ENCODE data around the gene A1BG. TPM values are rescaled to one million over a fixed set of nuclear protein-coding genes. Genes with fewer than 3 reads are reported as not detected.
"Not testable (repeated sequence)": the region's sequence is repeated elsewhere in the genome, so short reads cannot be mapped to it uniquely, and the experiment has no call there.

Gene A1BG
- total RNA-seq, 1 donor from 2014 or later = 10.7 TPM

DNA sequence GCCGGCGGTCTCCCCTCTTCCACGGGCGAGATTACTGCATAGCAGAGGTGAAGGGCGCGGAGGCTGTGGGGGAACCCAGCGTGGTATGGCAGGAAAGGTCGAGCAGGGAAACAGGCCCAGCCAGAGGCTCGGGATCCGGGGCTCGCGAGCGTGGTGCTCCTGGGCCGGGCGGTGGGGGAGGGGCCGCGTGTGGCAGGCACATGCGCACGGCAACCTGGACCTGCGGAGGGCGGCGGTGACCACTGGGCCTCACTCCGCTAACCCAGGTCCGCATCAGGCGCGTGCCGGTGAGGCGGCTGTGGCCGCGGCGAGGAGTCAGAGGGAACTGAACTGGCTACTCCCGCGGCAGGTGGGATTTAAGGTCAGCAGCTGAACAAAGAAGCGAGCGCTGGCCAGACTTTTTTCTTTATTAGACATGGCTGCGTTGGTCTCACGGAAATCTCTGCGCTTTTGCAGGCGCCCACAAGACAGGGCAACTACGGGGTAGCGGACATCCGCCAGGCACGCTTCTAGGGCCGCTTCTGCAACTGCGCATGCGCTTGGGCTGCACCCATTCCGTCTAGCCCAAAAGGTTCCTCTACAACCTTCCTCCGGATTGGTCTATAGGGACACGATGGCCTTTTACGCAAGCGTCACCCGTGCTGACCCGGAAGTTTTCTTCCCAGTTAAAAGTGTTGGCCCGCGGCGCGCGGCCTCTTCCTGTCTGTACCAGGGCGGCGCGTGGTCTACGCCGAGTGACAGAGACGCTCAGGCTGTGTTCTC, 33.5 kb upstream of the A1BG start, which contains the start of gene RPS5:
TSS of gene RPS5 (plus strand) at position 694 of the 762 bp plus-strand sequence. CDS start 869 bp downstream, outside the sequence.
- DNase-seq (ENCODE audit: low spot score) = peak; percentile 98

DNA sequence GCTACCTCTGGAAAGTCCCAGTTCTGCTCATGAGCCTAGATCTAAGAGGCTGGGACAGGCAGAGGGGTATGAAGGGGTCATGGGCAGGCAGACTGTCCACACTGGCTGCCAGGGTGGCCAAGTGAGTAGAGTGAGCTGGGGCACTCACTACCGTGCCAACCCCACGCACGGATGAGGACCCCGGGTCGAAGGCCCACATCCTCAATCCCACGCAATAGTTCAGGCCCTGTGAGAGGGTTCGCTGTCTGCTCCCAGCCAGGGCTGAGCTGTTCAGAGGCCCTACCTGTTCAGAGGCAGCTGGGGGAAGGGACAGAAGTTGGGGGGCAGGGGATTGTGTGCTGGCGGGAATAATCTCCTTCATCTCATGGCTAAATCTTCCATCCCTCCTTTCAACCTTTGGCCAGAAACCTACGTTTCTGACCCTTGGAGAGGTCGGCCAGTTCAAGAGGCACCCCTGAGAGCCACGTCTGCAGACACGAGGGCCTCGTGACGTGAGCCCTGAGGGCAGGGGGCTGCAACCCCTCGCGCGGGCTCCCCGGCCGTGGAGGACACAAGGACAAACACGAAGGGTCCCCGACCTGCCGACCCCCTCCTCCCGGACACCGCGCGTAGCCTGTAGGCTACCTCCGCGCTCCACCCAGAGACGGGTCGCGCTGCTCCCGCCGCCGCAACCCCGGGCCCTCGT, 32.7 kb upstream of the A1BG start:
- no peak for DNase-seq (ENCODE audit: low spot score)

DNA sequence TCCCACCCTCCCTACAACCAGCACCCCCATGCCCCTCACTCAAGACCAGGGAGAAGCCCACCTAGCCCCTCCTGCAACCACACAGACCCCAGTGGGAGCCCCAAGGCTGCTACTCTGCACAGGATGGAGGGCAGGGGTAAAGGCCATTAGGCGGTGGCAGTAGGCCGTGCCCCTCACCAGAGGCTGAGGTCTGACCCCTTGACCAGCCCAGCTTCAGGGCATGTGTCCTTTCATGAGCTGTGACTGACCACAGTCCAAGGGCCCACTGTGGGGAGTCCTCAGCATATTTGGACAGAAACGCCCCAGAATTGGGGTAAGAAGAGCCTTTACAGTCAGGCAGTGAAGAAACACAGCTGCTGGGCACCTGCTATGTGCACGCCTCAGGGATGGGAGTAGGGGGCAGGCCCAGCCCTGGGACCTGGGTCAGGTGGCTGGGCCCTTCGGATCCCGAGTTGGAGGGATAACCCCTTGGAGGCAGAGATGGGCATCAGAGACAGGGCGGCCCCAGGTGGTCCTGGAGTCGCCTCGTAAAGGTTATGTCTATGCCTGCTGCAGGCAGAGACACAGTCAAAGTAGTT, 32.1 kb upstream of the A1BG start:
- DNase-seq (ENCODE audit: low spot score) = no peak

DNA sequence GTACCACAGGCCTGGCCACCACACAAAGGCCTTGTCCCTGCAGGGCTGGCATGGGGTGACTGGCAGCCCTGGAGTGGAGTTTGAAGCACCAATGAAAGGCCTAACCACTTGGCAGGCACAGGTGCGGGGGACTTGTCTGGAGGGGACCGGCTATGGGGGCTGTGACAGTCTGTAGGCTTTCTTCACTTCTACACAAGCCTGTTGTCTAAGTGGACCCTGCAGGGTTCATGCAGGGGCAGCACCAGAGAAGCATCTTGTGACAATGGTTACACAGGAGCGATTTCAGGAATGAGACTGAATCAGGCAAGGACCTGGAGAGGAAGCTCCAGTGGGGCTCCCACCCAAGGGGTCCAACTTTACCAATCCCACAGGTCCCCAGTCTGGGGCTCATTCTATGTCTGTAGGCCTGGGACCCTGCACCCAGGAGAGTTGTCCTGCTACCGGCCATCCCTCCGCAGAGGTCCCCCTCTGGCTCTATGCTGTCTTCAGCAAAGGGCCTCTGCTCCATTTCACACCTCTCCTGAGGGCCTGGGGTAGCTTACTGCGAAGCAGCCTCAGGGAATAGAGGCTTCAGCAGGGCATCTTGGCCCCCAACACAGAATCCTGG, 29.8 kb upstream of the A1BG start:
- DNase-seq (ENCODE audit: low spot score) = no peak

DNA sequence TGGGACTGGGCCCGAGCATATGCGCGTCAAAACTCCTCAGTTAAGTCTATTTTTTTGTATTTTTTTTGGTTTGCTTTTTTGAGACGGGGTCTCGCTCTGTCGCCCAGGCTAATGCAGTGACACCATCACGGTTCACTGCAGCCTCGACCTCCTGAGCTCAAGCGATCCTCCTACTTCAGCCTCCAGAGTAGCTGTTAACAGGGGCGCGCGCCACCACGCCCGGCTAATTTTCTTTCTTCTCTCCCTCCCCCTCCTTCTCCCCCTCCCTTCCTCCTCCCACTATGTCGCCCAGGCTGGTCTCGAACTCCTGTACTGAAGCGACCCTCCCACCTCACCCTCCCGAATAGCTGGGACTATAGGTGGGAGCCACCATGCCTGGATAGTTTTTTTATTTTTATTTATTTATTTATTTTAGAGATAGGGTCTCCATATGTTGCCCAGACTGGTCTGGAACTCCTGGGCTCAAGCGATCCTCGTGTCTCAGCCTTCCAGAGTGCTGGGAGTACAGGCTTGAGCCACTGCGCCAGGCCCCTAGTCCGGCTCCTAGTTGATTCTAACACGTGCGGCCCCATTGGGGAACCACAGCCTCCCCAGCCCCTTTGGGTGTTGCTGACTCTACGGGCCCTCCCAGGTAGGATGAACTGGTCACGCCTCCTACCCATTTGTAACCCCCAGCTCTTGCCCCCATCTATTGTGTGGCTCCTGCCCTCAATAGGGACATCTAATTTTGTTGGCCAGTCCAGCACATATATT, 28.3 kb upstream of the A1BG start:
- DNase-seq (ENCODE audit: low spot score) = no peak

DNA sequence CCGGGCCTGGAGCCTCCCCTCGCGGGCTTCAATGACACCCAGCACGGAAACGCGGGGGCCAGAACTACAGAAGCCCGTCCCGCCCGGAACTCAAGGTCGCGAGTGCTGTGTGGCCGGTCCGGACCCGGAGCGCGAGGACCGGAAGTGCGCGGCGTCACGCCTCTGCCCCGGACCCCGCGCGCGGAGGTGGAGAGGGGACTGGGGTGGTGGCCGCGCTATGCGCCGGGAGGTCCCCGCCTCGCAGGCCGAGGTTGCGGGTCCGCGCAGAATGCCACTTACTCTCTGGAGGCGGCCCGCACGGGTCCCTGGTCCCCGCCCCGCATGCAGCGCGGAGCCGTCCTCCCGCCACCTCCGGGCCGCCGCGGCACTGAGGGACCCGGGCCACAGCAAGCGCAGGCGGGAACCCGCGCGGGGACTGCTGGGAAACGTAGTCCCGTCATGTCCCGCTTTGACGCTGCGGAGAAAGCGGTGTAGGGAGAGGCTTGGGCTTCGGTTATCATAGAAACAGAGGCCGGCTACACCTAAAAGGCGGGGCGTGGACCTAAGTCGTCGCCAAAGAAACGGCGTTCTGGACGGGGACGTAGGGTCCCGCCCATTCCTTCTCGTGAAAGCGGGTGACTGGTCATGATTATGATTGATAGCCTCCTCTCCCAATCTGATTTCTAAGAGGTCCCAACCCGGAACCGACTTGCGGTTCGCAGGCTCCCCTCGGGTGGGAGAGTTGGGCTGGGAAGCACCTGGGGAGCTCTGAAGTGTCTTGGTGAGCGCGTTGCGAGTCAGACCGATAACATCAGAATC, 27.6 kb upstream of the A1BG start, which contains the start of gene ZNF837:
TSS of gene ZNF837 (minus strand) at position 369 of the 798 bp plus-strand sequence. CDS start 11,698 bp downstream, outside the sequence.
- DNase-seq (ENCODE audit: low spot score) = peak; percentile 99

DNA sequence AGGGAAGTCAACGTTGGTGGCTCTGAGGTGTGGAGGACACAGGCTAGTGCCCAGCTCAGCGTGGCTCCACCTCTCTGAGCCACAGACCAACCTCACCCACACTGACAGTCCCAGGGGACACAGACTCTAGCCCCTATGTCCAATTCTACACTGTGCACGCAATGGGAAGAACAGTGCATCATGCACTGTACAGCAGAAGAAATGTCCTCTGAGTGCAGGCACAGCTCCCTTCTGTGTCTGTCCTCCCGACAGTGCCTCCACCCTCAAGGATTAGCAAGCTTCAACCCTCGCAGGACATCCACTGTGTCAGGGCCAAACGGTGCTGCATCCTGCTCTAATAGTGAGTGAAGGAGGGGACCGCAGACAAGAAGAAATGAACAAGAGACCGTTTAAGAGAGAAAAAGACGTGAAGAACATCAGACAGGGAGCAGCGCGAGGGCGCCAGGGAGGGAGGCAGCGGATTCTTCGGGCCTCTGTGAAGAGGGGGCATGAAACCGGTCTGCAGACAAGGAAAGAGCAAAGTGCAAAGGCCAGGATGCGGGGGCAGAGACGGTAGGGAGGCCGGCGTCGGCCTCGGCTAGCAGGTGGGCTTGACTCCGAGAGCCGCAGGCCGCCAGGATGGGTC, 26.9 kb upstream of the A1BG start:
- peak; percentile 54 for DNase-seq (ENCODE audit: low spot score)

DNA sequence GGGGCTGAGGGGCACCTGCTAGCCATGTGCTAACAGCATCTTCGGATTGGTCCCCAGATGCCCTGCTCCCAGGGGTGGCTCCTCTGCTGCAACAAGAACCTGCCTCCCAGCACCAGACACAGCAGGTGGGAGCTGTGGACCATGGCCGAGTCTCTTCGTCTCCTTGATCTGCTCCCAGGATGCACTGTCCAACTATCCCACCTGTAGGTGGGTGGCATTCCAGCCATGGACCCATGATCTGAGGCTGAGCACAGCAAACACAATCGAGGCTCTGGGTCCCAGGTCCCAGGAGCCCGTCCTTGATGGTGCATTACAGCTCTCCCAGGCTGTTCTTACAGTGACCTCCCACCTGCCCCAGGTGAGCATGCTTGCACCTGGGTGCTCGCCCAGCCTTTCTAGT, 26.0 kb upstream of the A1BG start:
- DNase-seq (ENCODE audit: low spot score) = peak; percentile 42

DNA sequence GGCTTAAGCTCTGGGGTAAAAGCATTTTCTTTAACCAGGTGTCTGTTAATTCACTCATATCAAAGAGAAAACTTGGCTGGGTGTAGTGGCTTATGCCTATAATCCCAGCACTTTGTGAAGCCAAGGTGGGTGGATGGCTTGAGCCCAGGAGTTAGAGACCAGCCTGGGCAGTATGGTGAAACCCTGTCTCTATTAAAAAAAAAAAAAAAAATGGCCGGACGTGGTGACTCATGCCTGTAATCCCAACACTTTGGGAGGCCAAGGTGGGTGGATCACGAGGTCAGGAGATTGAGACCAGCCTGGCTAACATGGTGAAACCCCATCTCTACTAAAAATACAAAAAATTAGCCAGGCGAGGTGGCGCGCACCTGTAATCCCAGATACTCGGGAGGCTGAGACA, 23.4 kb upstream of the A1BG start:
- DNase-seq (ENCODE audit: low spot score) = not testable (repeated sequence)

DNA sequence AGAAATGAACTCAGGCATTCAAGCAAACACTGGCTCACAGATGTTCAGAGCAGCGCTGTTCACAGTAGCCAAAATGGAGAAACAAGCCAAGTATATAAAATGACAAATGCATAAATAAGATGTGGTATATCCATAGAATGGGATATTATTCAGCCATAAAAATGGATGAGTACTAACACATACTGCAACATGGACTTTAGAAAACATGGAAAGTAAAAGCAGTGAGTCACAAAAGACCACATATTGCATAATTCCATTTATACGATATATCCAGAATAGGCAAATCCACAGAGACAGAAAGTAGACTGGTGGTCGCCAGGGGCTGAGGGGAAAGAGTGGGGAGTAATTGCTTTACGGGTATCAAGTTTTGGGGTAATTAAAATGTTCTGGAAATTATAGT, 20.9 kb upstream of the A1BG start:
- no peak for DNase-seq (ENCODE audit: low spot score)

DNA sequence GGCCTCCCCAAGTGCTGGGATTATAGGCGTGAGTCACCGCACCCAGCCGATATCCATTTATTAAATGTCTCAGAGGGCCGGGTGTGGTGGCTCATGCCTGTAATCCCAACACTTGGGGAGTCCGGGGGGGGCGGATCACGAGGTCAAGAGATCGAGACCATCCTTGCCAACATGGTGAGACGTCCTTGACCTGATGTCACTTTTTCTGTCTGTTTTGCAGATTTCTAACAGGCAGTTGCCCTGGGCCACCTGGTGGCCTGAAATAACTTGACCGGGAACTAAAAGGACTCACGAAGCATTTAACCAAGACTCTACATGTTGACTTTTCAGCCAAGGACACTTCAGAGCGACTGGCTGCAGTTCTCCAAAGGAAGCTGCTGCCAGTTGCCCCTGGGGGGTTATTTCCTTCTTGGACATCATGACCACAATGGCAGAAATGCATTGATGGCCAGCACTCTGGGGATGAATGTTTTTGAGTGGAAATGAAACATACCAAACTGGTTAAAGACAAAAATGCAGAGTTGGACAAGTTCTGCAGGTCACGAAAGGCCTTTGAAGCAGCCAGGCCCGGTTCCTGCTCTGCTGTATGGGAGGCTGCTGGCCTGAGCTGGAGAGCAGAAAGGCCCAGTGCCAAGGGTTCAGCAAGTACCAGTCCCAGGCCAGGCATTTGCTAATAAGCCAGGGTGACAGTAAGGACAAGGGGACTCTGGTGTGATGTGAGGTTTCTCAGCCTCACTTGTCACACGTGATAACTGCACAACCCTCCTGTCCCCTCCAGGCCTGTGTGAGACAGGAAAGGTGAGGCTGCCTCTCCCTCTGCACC, 19.2 kb upstream of the A1BG start:
- no peak for DNase-seq (ENCODE audit: low spot score)

DNA sequence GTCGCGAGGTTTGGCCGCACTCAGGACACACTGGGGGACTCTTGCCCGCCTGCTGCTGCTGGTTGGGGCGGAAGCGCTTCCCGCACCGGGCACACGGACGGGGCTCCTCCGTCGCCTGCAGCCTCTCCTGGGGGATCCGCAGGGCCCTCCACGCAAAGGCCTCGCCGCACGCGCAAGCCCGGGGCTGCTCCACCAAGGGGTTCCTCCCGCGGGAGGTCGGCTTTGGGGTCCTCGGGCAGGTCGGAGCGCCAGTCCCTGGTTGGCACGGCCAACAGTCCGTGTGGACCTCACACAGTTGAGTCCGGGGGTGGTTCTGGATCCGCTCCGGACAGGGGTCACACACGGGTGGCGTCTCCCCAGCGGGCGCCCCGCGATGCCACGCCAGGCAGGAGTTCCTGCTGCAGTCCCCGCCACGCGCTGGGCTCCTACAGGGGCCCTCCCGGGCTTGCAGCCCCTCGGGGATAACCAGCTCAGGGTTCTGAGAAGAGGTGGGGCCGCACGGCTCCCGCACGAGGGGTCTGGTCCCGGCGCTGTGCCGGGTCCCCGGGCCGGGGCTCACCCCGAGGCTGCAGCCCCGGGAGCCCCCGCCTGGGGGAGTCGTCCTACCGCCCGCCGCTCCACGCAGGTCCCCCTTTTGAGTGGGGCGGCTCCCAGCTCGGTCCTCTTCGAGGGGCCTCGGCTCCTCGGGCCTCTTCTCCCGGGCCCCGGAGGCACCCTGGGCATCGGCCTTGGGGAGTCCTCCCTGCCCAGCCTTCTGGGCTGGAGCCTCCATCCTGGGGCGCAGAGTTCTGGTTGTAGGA, 15.5 kb upstream of the A1BG start:
- DNase-seq (ENCODE audit: low spot score) = no peak

DNA sequence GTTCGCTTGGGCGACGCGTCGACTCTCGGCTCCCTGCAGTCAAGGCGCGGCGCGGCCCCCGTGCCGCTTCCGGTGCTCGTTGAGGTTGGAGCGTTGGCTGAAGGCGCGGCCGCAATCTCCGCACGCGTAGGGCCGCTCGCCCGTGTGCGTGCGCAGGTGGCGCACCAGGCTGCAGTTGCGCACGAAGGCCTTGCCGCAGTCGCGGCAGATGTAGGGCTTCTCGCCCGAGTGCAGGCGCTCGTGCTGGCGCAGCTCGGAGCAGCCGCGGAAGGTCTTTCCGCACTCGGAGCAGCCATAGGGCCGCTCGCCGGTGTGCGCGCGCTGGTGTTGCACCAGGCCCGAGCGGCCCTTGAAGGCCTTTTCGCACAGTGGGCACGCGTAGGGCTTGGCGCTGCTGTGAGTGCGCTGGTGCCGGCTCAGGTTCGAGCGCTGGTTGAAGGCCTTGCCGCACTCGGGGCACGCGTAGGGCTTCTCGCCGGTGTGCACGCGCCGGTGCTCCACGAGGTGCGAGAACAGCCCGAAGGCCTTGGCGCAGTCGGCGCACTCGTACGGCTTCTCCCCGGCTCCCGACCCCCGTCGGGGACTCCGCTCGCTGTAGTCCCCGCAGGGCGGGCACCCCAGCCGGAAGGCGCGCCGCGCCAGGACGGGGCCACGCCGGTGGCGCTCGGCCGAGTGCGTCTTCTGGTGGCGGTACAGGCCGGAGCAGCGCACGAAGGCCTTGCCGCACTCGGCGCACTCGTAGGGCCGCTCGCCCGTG, 14.6 kb upstream of the A1BG start:
- no peak for DNase-seq (ENCODE audit: low spot score)

DNA sequence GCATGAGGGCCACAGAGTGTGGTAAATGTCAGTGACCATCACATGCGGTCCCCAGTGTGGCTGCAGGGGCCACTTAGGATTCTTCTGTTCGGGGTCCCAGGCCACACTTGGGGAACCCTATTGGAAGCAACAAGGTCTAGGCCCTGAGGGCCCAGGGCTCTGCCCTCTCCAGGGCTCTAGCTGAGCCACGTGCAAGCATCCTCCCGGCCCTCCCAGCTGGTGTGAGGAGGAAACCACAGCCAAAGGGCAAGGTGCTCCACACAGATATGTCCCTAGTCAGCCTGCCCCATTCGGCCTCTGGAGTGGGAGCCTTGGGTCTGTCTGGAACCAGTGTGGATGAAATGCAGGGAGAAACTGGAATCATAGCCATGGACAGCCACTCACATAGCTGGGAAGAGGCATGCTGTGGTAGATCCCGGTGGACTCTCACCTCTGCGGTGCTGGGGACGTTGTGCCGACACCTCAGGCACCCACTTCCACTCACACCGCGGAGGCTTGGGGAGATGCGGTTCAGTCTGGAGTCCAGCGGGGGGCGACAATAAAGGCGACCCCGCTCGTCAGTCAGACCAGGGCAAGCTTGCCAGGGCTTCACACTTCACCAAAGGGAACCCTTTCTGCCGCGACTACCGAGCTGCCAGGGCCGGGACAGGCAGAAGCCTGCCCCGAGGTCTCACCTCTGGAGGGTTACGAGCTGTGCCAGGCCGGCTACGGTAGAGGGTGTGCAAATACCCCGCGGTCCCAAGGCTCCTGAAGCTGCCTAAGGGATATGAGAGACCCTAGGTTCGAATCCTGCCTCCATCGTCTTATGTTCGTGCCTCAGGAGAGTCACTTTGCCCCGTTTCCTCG, 13.5 kb upstream of the A1BG start:
- DNase-seq (ENCODE audit: low spot score) = no peak

DNA sequence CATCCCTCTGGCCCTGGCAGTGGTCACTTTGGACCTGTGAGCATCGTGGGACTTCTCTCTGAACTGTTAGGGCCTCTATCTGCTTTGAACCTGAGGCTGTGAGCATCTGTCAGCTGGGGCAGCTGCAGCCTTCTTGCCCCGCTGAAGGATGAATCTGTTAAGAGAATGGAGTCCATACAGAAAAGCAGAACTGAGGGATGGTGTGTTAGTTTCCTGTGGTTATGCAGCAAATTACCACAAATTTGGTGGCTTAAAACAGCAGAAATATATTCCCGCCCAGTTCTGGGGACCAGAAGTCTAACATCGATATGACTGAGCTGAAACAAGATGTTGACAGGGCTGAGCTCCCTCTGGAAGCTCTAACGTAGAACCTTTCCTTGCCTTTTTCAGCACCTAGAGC, 10.9 kb upstream of the A1BG start:
- DNase-seq (ENCODE audit: low spot score) = no peak

DNA sequence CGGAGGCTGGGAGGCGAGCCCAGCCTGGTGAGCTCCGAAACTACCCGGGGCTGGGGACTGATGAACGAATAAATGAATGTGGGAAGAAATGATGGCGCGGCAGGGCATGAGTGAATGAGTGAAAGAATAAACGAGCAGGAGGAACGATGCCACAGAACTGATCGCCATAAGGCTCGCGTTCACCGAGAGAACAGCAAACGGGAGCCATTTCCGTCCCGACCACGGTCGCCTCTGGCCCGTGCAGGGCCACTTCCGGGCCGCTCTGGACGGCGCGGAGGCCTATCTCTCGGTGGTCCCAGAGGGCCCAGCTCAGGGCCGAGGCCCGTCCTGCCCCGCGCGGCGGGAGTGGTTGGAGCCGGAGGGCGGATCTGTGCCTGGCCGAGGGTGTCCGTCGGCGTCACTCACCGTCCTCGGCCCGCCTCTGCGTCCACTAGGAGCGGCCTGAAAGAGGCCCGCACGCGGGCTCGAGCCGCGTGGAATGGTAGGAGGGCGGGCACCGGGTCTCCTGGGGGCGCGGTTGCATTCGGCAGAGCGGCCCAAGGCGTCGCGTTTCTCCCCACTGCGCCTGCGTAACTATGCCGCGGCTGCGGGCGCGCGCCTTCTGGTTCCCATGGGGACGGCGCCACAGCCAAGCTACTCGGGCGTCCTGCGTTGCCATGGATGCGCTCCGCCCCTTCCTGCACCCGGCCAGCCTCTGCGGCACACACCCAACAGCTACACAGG, 9.1 kb upstream of the A1BG start, which contains the start of gene ZNF497:
TSS of gene ZNF497 (minus strand) at position 480 of the 723 bp plus-strand sequence. CDS start 5,116 bp downstream, outside the sequence.
- peak; percentile 96 for DNase-seq (ENCODE audit: low spot score)

Measured in ureter (tissue), 1 donor.